Measurements from ENCODE around the gene CDH23.
A peak's percentile ranks its signal among the peaks of the same experiment; 100 is the strongest.

- no peak for TF ChIP-seq POLR2A (IDR thresholded peaks at IDR 0.05)
- TF ChIP-seq, protein P1, sequence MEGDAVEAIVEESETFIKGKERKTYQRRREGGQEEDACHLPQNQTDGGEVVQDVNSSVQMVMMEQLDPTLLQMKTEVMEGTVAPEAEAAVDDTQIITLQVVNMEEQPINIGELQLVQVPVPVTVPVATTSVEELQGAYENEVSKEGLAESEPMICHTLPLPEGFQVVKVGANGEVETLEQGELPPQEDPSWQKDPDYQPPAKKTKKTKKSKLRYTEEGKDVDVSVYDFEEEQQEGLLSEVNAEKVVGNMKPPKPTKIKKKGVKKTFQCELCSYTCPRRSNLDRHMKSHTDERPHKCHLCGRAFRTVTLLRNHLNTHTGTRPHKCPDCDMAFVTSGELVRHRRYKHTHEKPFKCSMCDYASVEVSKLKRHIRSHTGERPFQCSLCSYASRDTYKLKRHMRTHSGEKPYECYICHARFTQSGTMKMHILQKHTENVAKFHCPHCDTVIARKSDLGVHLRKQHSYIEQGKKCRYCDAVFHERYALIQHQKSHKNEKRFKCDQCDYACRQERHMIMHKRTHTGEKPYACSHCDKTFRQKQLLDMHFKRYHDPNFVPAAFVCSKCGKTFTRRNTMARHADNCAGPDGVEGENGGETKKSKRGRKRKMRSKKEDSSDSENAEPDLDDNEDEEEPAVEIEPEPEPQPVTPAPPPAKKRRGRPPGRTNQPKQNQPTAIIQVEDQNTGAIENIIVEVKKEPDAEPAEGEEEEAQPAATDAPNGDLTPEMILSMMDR (IDR thresholded peaks at IDR 0.05), result peak in 2 of 6 experiments; percentile 6 to 10
Observed at GRCh38 chr10:71623098-71623985, 226.6 kb downstream of the CDH23 start.

Measured in upper lobe of left lung (tissue), 4 donors.